Progenitor cell of endocrine pancreas (in vitro differentiated cells): ENCODE results near the gene ST8SIA5. TPM values are rescaled to one million over a fixed set of nuclear protein-coding genes. Genes with fewer than 3 reads are reported as not detected.

Experiments
- DNase-seq: peaks from one replicate; pipeline ENCODE4 v3.0.0; 2021; ENCODE audit warnings: low spot score; ENCODE audit not compliant: unreplicated experiment
- H3K27ac Mint-ChIP-seq: 2 replicates; pipeline ENCODE4 v1.8.0; 2021; ENCODE audit warnings: mild to moderate bottlenecking, moderate library complexity, mixed read lengths
- H3K27me3 Mint-ChIP-seq: 2 replicates; pipeline ENCODE4 v1.8.0; 2021; ENCODE audit warnings: mixed read lengths
- H3K36me3 Mint-ChIP-seq: 2 replicates; pipeline ENCODE4 v1.8.0; 2022; ENCODE audit warnings: mixed read lengths; ENCODE audit not compliant: insufficient read depth
- H3K4me1 Mint-ChIP-seq: 2 replicates; pipeline ENCODE4 v1.8.0; 2021; ENCODE audit warnings: low read depth, mixed read lengths
- H3K4me3 Mint-ChIP-seq: 2 replicates; pipeline ENCODE4 v1.8.0; 2021; ENCODE audit warnings: low read depth, mild to moderate bottlenecking, moderate library complexity, mixed read lengths
- H3K9me3 Mint-ChIP-seq: 2 replicates; pipeline ENCODE4 v1.8.0; 2021; ENCODE audit warnings: low read depth, mixed read lengths
- total RNA-seq: library from RNA; stranded (reverse); gene quantifications from 2 replicates; pipeline ENCODE4 v1.2.1, GENCODE V29; 2021
- TF ChIP-seq, protein P1 (sequence below): fragments of 200-600 bp; sonication (generic); IDR thresholded peaks from one replicate; pipeline ENCODE4 v1.5.0; 2021; ENCODE audit warnings: antibody characterized with exemption, mild to moderate bottlenecking; ENCODE audit not compliant: unreplicated experiment

Gene ST8SIA5
- total RNA-seq, 1 donor from 2014 or later: 5.3 TPM

GRCh38 chr18:46734981-46735380, 21.9 kb downstream of the ST8SIA5 start:
- H3K27me3 Mint-ChIP-seq: peaks cover 3% of the 10 kb centered on the region
- H3K36me3 Mint-ChIP-seq: no peaks in the 10 kb centered on the region
- H3K4me1 Mint-ChIP-seq: peaks cover 4% of the 10 kb centered on the region
- no peak overlapping the region for H3K4me3 Mint-ChIP-seq
- TF ChIP-seq, protein P1, sequence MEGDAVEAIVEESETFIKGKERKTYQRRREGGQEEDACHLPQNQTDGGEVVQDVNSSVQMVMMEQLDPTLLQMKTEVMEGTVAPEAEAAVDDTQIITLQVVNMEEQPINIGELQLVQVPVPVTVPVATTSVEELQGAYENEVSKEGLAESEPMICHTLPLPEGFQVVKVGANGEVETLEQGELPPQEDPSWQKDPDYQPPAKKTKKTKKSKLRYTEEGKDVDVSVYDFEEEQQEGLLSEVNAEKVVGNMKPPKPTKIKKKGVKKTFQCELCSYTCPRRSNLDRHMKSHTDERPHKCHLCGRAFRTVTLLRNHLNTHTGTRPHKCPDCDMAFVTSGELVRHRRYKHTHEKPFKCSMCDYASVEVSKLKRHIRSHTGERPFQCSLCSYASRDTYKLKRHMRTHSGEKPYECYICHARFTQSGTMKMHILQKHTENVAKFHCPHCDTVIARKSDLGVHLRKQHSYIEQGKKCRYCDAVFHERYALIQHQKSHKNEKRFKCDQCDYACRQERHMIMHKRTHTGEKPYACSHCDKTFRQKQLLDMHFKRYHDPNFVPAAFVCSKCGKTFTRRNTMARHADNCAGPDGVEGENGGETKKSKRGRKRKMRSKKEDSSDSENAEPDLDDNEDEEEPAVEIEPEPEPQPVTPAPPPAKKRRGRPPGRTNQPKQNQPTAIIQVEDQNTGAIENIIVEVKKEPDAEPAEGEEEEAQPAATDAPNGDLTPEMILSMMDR: no peak
- no peak overlapping the region for H3K27ac Mint-ChIP-seq
- no peak for DNase-seq
- H3K9me3 Mint-ChIP-seq: peaks cover 9% of the 10 kb centered on the region

GRCh38 chr18:46733872-46734271, 23.0 kb downstream of the ST8SIA5 start:
- H3K27me3 Mint-ChIP-seq: peaks cover 2% of the 10 kb centered on the region
- H3K36me3 Mint-ChIP-seq: peaks cover 3% of the 10 kb centered on the region
- TF ChIP-seq, protein P1: no peak
- DNase-seq: no peak
- H3K27ac Mint-ChIP-seq: no peak overlapping the region
- peaks cover 19% of the 10 kb centered on the region for H3K9me3 Mint-ChIP-seq
- H3K4me1 Mint-ChIP-seq: peaks cover 4% of the 10 kb centered on the region
- H3K4me3 Mint-ChIP-seq: no peak overlapping the region

DNA sequence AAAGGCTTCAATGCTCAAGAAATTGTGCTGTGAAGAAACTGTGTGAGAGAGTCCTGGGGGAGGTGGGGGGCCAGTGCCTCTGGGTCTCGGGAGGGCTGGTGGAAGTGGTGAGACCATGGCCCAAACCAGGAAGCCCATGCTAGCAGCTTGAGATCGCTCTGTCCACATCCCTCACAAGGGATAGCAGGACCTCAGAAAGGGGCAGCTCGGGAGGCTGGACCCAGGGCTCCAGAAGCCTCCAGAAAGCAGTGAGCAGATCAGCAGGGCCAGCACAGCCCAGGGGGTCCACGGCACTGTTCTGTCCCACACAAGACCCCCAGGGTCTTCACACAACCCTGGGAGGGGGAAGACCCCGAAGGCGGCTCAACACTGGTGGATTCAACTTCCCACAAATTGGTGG, 24.1 kb downstream of the ST8SIA5 start:
- Mint-ChIP-seq H3K27me3 (no peaks in the 10 kb centered on the region), H3K4me1 (peaks cover 4% of the 10 kb centered on the region), H3K36me3 (peaks cover 3% of the 10 kb centered on the region), H3K4me3 (no peak overlapping the region), H3K9me3 (peaks cover 19% of the 10 kb centered on the region), H3K27ac (no peak overlapping the region)
- no peak for DNase-seq
- TF ChIP-seq, protein P1: no peak

- no peak for DNase-seq
- peaks cover 4% of the 10 kb centered on the region for H3K4me1 Mint-ChIP-seq
- no peak overlapping the region for H3K27ac Mint-ChIP-seq
- TF ChIP-seq, protein P1: no peak
- no peak overlapping the region for H3K4me3 Mint-ChIP-seq
- peaks cover 3% of the 10 kb centered on the region for H3K36me3 Mint-ChIP-seq
- H3K9me3 Mint-ChIP-seq: peaks cover 19% of the 10 kb centered on the region
- H3K27me3 Mint-ChIP-seq: no peaks in the 10 kb centered on the region
These were observed 24.7 kb downstream of the ST8SIA5 start for GRCh38 chr18:46732201-46732600.

DNA sequence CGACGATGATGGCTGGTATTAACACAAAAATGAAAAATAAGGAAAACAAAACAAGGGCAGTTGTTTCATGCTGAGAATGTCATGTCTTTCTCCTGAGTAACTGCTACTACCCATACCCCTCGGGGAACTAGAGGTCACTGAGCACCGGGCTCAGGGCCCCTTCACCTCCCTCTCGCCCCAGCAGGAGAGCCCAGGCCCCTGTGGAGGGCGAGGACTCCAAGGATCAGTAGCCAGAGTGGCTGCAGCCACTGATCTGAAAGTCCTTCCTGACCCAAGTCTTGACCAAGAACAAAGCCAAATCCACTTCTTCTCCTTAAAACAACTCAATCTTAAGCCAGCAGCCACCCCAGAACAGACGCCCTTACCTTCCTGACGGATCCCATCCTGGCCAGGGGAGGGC, 25.5 kb downstream of the ST8SIA5 start:
- peaks cover 3% of the 10 kb centered on the region for H3K4me1 Mint-ChIP-seq
- H3K27me3 Mint-ChIP-seq: no peaks in the 10 kb centered on the region
- TF ChIP-seq, protein P1: no peak
- DNase-seq: no peak
- no peak overlapping the region for H3K4me3 Mint-ChIP-seq
- peaks cover 3% of the 10 kb centered on the region for H3K36me3 Mint-ChIP-seq
- H3K27ac Mint-ChIP-seq: no peak overlapping the region
- peaks cover 19% of the 10 kb centered on the region for H3K9me3 Mint-ChIP-seq
